Loucy (cell line): ENCODE data around the gene CEP44.
"Not testable (repeated sequence)": the region's sequence is repeated elsewhere in the genome, so short reads cannot be mapped to it uniquely, and the experiment has no call there.

Experiments
- H2AFZ ChIP-seq: fragments of 200-600 bp; sonication (generic); 2 replicates; pipeline ENCODE4 v1.6.0; 2016; ENCODE audit warnings: antibody characterized with exemption, mild to moderate bottlenecking, low read length, moderate library complexity
- H3F3A ChIP-seq: fragments of 200-600 bp; 2 replicates; pipeline ENCODE4 v1.6.0; 2016; ENCODE audit warnings: antibody characterized with exemption, low read depth, mild to moderate bottlenecking
- H3K27me3 ChIP-seq: fragments of 200-600 bp; sonication (generic); 2 replicates; pipeline ENCODE4 v1.6.1; 2014; ENCODE audit warnings: low read length, mild to moderate bottlenecking; ENCODE audit not compliant: insufficient read depth, poor library complexity, severe bottlenecking
- H3K36me3 ChIP-seq: fragments of 200-600 bp; sonication (generic); 2 replicates; pipeline ENCODE4 v1.6.1; 2016; ENCODE audit warnings: low read length; ENCODE audit not compliant: insufficient read depth
- H3K4me1 ChIP-seq: fragments of 200-600 bp; sonication (generic); 2 replicates; pipeline ENCODE4 v1.5.1; 2014; ENCODE audit warnings: low read length, mild to moderate bottlenecking; ENCODE audit not compliant: insufficient read depth, poor library complexity, severe bottlenecking
- H3K4me2 ChIP-seq: fragments of 200-600 bp; sonication (generic); 2 replicates; pipeline ENCODE4 v1.6.0; 2014; ENCODE audit warnings: antibody characterized with exemption, low read length, low read depth, mild to moderate bottlenecking; ENCODE audit not compliant: poor library complexity, severe bottlenecking
- H3K4me3 ChIP-seq: fragments of 200-600 bp; sonication (generic); 2 replicates; pipeline ENCODE4 v1.5.1; 2014; ENCODE audit warnings: low read length, mild to moderate bottlenecking, mixed read lengths; ENCODE audit not compliant: poor library complexity, severe bottlenecking
- H3K79me2 ChIP-seq: fragments of 200-600 bp; sonication (generic); 2 replicates; pipeline ENCODE4 v1.6.1; 2014; ENCODE audit warnings: low read length; ENCODE audit not compliant: insufficient read depth
- H3K9ac ChIP-seq: fragments of 200-600 bp; sonication (generic); 2 replicates; pipeline ENCODE4 v1.6.0; 2014; ENCODE audit warnings: mild to moderate bottlenecking, low read depth, low read length, moderate library complexity; ENCODE audit not compliant: poor library complexity, severe bottlenecking
- H3K9me2 ChIP-seq: fragments of 200-600 bp; sonication (generic); replicated peaks from 2 replicates; pipeline ENCODE4 v1.6.1; 2016; ENCODE audit warnings: low read depth, low read length, mixed read lengths
- H3K9me3 ChIP-seq: fragments of 200-600 bp; sonication (generic); 2 replicates; pipeline ENCODE4 v1.6.1; 2014; ENCODE audit warnings: mild to moderate bottlenecking, antibody characterized with exemption, low read length, low read depth; ENCODE audit not compliant: insufficient read depth
- H4K20me1 ChIP-seq: fragments of 200-600 bp; sonication (generic); 2 replicates; pipeline ENCODE4 v1.6.0; 2014; ENCODE audit warnings: antibody characterized with exemption, low read length, mild to moderate bottlenecking; ENCODE audit not compliant: insufficient read depth, poor library complexity, severe bottlenecking
- CTCF ChIP-seq: fragments of 200-600 bp; sonication (generic); conservative IDR thresholded peaks from 2 replicates; pipeline ENCODE4 v1.5.1; 2014; ENCODE audit warnings: mild to moderate bottlenecking, antibody characterized with exemption, low read length
- EZH2phosphoT487 ChIP-seq: fragments of 200-600 bp; IDR thresholded peaks from 2 replicates; pipeline ENCODE4 v1.6.1; 2018; ENCODE audit warnings: antibody characterized with exemption, mild to moderate bottlenecking, moderate library complexity, borderline replicate concordance

The CEP44 gene

GRCh38 chr4:174358829-174359228 is 75.1 kb downstream of the CEP44 start:
- no peak overlapping the region for H3K9ac ChIP-seq
- H4K20me1 ChIP-seq = no peaks in the 10 kb centered on the region
- H3K4me3 ChIP-seq = no peak overlapping the region
- peak overlapping the region; percentile 38 for H3K4me2 ChIP-seq
- H3K9me3 ChIP-seq = no peaks in the 10 kb centered on the region
- H3K79me2 ChIP-seq = no peaks in the 10 kb centered on the region
- TF ChIP-seq EZH2phosphoT487 (no peak), CTCF (no peak)
- no peaks in the 10 kb centered on the region for H3F3A ChIP-seq
- peaks cover 21% of the 10 kb centered on the region for H3K4me1 ChIP-seq
- H3K27me3 ChIP-seq = no peaks in the 10 kb centered on the region
- H2AFZ ChIP-seq = peak overlapping the region; percentile 28; the same call in 1 of the 2 replicates
- H3K36me3 ChIP-seq = no peaks in the 10 kb centered on the region
- no peaks in the 10 kb centered on the region for H3K9me2 ChIP-seq

GRCh38 chr4:174362340-174362739 is 78.6 kb downstream of the CEP44 start:
- Histone ChIP-seq H4K20me1 (no peaks in the 10 kb centered on the region), H3K4me1 (peaks cover 27% of the 10 kb centered on the region), H3K9me2 (no peaks in the 10 kb centered on the region), H3K36me3 (no peaks in the 10 kb centered on the region), H3K9ac (no peak overlapping the region), H3K9me3 (peaks cover 9% of the 10 kb centered on the region), H3F3A (no peaks in the 10 kb centered on the region), H2AFZ (no peak overlapping the region), H3K27me3 (no peaks in the 10 kb centered on the region), H3K79me2 (no peaks in the 10 kb centered on the region), H3K4me3 (no peak overlapping the region), H3K4me2 (no peak overlapping the region)
- TF ChIP-seq CTCF (no peak), EZH2phosphoT487 (no peak)

GRCh38 chr4:174363782-174364181 is 80.1 kb downstream of the CEP44 start:
- Histone ChIP-seq H3K9me3 (peaks cover 17% of the 10 kb centered on the region), H3K4me1 (peaks cover 16% of the 10 kb centered on the region)
- not testable (repeated sequence) for H3K27me3 ChIP-seq, H3K9ac ChIP-seq, H3K4me2 ChIP-seq, H3K36me3 ChIP-seq, H3F3A ChIP-seq, H3K9me2 ChIP-seq, H3K4me3 ChIP-seq, H4K20me1 ChIP-seq, H2AFZ ChIP-seq, H3K79me2 ChIP-seq

- no peaks in the 10 kb centered on the region for H3K9me2 ChIP-seq
- H3F3A ChIP-seq = no peaks in the 10 kb centered on the region
- H3K36me3 ChIP-seq = no peaks in the 10 kb centered on the region
- H3K9me3 ChIP-seq = peaks cover 17% of the 10 kb centered on the region
- H3K79me2 ChIP-seq = no peaks in the 10 kb centered on the region
- TF ChIP-seq CTCF (peak; percentile 73), EZH2phosphoT487 (no peak)
- H3K4me1 ChIP-seq = peaks cover 8% of the 10 kb centered on the region
- no peaks in the 10 kb centered on the region for H4K20me1 ChIP-seq
- H3K9ac ChIP-seq = no peak overlapping the region
- no peak overlapping the region for H2AFZ ChIP-seq
- H3K4me2 ChIP-seq = no peak overlapping the region
- H3K27me3 ChIP-seq = no peaks in the 10 kb centered on the region
- no peak overlapping the region for H3K4me3 ChIP-seq
Observed at GRCh38 chr4:174365018-174365587, 81.4 kb downstream of the CEP44 start.
